ENCODE results near the gene NELL1.

The NELL1 gene

DNA sequence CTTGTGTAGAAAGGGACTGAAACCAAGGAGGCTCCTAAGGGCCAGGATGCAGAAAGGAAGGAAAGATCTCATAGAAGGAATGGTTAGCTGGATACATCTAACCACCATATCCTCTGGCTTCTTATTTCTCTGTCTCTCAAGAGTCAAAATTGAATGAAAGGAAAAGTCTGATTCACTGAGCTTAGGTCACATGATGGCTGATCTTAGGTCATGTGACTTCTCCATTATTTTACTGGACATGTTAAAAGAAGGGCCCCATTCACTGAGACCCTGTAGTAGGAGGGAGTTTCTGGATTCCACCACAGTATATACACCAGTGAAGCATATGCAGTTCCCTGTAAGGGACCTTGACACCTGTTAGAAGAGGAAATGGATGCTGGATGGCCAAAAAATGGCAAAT, 516.6 kb downstream of the NELL1 start:
- no peaks in the 10 kb centered on the region for H3K36me3 ChIP-seq (ENCODE audit: insufficient read depth, low read length)
- no peak overlapping the region for H3K27ac ChIP-seq (ENCODE audit: low read depth, low read length)
- no peaks in the 10 kb centered on the region for H3K4me1 ChIP-seq (ENCODE audit: insufficient read depth, low read length)
- H3K9ac ChIP-seq (ENCODE audit: low read depth, low read length) = no peak overlapping the region
- no peaks in the 10 kb centered on the region for H3K9me3 ChIP-seq (ENCODE audit: insufficient read depth, low read depth, low read length)
- H3K27me3 ChIP-seq (ENCODE audit: insufficient read depth, low read length) = no peaks in the 10 kb centered on the region
- no peak overlapping the region for H3K4me3 ChIP-seq (ENCODE audit: low read length)

DNA sequence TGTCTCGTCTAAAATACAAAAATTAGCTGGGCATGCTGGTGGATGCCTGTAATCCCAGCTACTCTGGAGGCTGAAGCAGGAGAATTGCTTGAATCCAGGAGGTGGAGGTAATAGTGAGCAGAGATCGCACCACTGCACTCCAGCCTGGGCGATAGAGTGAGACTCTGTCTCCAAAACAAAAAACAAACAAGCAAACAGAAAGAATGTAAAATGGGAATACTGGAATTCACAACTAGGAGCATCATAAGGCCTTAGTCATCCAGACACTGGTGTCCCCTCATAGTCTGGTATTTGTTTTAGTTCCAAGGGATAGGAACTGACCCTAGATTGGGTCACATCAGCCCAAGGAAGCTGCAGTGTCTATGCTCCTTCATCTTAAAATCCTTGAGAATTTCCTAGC, 520.8 kb downstream of the NELL1 start:
- no peaks in the 10 kb centered on the region for H3K27me3 ChIP-seq (ENCODE audit: insufficient read depth, low read length)
- H3K4me3 ChIP-seq (ENCODE audit: low read length) = no peak overlapping the region
- H3K4me1 ChIP-seq (ENCODE audit: insufficient read depth, low read length) = no peaks in the 10 kb centered on the region
- no peak overlapping the region for H3K9ac ChIP-seq (ENCODE audit: low read depth, low read length)
- H3K36me3 ChIP-seq (ENCODE audit: insufficient read depth, low read length) = no peaks in the 10 kb centered on the region
- H3K9me3 ChIP-seq (ENCODE audit: insufficient read depth, low read depth, low read length) = no peaks in the 10 kb centered on the region
- WGBS = 96% methylated on average over 3 of the region's 3 CpGs
- H3K27ac ChIP-seq (ENCODE audit: low read depth, low read length) = no peak overlapping the region

DNA sequence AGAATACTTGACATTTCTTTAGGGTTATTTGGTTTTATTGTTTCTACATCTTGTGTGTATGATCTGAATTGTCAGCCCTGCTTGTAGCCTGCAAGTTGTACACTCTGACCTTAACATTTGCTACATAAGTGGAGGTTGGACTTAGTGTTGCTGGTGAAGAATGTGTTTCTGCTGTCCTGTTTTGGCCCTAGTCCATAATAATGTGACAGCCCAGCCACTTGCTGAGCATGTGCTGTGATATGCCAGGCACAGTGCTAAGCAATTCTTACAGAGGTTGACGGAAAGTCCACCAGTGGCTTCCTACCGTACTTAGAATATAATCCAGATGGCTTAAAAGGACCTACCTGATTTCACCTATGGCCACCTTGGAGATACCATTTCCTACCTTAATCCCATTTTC, 526.6 kb downstream of the NELL1 start:
- no peaks in the 10 kb centered on the region for H3K36me3 ChIP-seq (ENCODE audit: insufficient read depth, low read length)
- H3K9me3 ChIP-seq (ENCODE audit: insufficient read depth, low read depth, low read length) = no peaks in the 10 kb centered on the region
- H3K4me3 ChIP-seq (ENCODE audit: low read length) = no peak overlapping the region
- no peaks in the 10 kb centered on the region for H3K27me3 ChIP-seq (ENCODE audit: insufficient read depth, low read length)
- H3K9ac ChIP-seq (ENCODE audit: low read depth, low read length) = no peak overlapping the region
- H3K4me1 ChIP-seq (ENCODE audit: insufficient read depth, low read length) = no peaks in the 10 kb centered on the region
- H3K27ac ChIP-seq (ENCODE audit: low read depth, low read length) = no peak overlapping the region
- WGBS = 46% methylated on average over 2 of the region's 2 CpGs

DNA sequence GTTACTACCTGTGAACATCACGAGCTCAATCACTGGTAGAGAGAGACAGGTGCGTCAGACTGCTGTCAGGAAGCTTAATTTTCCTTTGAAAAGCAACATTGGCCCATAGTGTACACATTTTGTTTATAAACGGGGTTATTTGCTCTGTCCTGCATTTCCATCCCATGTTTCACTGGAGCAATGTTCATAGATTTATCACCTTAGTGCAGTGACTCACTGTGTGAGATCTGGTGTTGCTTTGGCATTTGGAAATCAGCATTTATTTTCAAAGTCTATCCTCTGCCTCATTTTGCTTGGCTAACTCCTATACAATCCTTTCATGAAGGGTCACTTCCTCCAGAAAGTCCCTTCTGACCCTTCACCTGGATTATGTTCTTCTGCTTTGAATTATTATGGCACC, 529.1 kb downstream of the NELL1 start:
- 88% methylated on average over 3 of the region's 3 CpGs for WGBS
- H3K36me3 ChIP-seq (ENCODE audit: insufficient read depth, low read length) = no peaks in the 10 kb centered on the region
- H3K9ac ChIP-seq (ENCODE audit: low read depth, low read length) = no peak overlapping the region
- no peak overlapping the region for H3K4me3 ChIP-seq (ENCODE audit: low read length)
- no peaks in the 10 kb centered on the region for H3K9me3 ChIP-seq (ENCODE audit: insufficient read depth, low read depth, low read length)
- H3K27ac ChIP-seq (ENCODE audit: low read depth, low read length) = no peak overlapping the region
- H3K27me3 ChIP-seq (ENCODE audit: insufficient read depth, low read length) = no peaks in the 10 kb centered on the region
- no peaks in the 10 kb centered on the region for H3K4me1 ChIP-seq (ENCODE audit: insufficient read depth, low read length)

DNA sequence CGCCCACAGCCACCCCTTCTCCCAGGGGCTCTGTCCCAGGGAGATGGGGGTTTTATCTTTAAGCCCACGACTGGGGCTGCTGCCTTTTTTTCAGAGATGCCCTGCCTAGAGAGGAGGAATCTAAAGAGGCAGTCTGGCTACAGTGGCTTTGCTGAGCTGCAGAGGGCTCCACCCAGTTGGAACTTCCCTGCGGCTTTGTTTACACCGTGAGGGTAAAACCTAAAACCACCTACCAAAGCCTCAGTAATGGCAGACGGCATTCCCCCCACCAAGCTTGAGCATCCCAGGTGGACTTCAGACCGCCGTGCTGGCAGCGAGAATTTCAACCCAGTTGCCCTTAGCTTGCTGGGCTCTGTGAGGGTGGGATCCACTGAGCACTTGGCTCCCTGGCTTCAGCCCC, 535.8 kb downstream of the NELL1 start:
- Histone ChIP-seq H3K9ac (ENCODE audit: low read depth, low read length) (no peak overlapping the region), H3K27ac (ENCODE audit: low read depth, low read length) (no peak overlapping the region), H3K9me3 (ENCODE audit: insufficient read depth, low read depth, low read length) (no peaks in the 10 kb centered on the region), H3K4me1 (ENCODE audit: insufficient read depth, low read length) (no peaks in the 10 kb centered on the region), H3K4me3 (ENCODE audit: low read length) (no peak overlapping the region), H3K27me3 (ENCODE audit: insufficient read depth, low read length) (no peaks in the 10 kb centered on the region), H3K36me3 (ENCODE audit: insufficient read depth, low read length) (no peaks in the 10 kb centered on the region)
- WGBS = 88% methylated on average over 8 of the region's 8 CpGs

DNA sequence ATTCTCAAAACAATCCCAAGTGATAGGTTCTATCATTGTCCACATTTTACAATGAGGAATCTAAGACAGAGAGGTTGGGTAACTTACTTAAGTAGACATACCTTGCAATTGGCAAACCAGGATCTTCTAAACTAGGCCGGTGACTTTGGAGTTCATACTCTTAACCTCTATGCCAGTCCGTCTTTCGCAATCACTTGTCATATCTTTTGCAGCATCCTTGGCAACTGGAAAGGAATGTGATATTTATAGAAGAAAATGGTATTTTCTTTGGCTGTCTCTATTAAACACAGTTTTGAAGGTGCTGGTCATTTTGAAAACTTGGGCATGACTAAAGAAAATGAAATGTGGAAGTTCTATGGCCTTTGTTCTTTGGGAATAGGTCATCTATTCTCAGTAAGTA, 556.5 kb downstream of the NELL1 start:
- H3K27ac ChIP-seq (ENCODE audit: low read depth, low read length) = no peak overlapping the region
- no peaks in the 10 kb centered on the region for H3K4me1 ChIP-seq (ENCODE audit: insufficient read depth, low read length)
- no peak overlapping the region for H3K9ac ChIP-seq (ENCODE audit: low read depth, low read length)
- H3K4me3 ChIP-seq (ENCODE audit: low read length) = no peak overlapping the region
- WGBS = 97% methylated on average over 3 of the region's 3 CpGs
- H3K27me3 ChIP-seq (ENCODE audit: insufficient read depth, low read length) = no peaks in the 10 kb centered on the region
- no peaks in the 10 kb centered on the region for H3K36me3 ChIP-seq (ENCODE audit: insufficient read depth, low read length)
- H3K9me3 ChIP-seq (ENCODE audit: insufficient read depth, low read depth, low read length) = no peaks in the 10 kb centered on the region

DNA sequence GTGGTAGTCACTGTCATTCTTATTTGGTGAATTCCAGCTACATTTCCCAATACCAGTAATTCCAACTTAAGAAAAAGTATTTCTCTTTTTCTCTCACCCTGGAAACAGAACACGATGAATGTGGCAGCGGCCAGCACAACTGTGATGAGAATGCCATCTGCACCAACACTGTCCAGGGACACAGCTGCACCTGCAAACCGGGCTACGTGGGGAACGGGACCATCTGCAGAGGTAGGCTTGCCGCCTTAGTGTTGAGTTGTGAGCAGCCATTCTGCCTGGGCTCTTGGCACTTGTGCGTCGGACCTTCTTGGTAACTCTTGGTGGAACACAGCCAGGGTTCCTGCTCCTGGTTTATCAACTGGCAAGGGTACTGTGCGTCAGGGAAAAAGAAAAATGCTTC, 559.8 kb downstream of the NELL1 start:
- Histone ChIP-seq H3K27ac (ENCODE audit: low read depth, low read length) (no peak overlapping the region), H3K9me3 (ENCODE audit: insufficient read depth, low read depth, low read length) (no peaks in the 10 kb centered on the region), H3K4me3 (ENCODE audit: low read length) (no peak overlapping the region), H3K27me3 (ENCODE audit: insufficient read depth, low read length) (no peaks in the 10 kb centered on the region), H3K4me1 (ENCODE audit: insufficient read depth, low read length) (no peaks in the 10 kb centered on the region), H3K36me3 (ENCODE audit: insufficient read depth, low read length) (no peaks in the 10 kb centered on the region), H3K9ac (ENCODE audit: low read depth, low read length) (no peak overlapping the region)
- WGBS = 91% methylated on average over 9 of the region's 9 CpGs

DNA sequence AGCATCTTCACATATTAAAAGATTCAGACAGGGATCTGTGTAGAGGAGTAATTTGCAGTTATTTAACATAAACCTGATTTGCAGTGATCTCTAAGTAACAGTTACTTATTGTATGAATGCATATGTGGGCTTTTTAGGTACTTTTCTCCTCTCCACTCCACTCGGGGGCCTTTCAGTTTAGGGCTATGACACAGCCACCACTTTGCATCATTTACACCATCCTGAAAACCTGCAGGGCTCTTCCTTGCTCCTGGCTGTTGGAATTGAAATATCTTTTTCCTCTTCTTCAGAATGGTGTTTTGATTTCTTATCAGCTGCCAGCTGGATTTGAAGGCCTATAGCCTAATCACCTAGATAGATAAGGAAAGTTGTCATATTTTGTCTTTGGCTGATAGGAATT, 580.8 kb downstream of the NELL1 start:
- 33% methylated on average over 1 of the region's 1 CpG for WGBS
- H3K4me3 ChIP-seq (ENCODE audit: low read length) = no peak overlapping the region
- no peak overlapping the region for H3K9ac ChIP-seq (ENCODE audit: low read depth, low read length)
- H3K4me1 ChIP-seq (ENCODE audit: insufficient read depth, low read length) = peaks cover 17% of the 10 kb centered on the region
- H3K36me3 ChIP-seq (ENCODE audit: insufficient read depth, low read length) = no peaks in the 10 kb centered on the region
- no peaks in the 10 kb centered on the region for H3K9me3 ChIP-seq (ENCODE audit: insufficient read depth, low read depth, low read length)
- H3K27me3 ChIP-seq (ENCODE audit: insufficient read depth, low read length) = no peaks in the 10 kb centered on the region
- no peak overlapping the region for H3K27ac ChIP-seq (ENCODE audit: low read depth, low read length)

DNA sequence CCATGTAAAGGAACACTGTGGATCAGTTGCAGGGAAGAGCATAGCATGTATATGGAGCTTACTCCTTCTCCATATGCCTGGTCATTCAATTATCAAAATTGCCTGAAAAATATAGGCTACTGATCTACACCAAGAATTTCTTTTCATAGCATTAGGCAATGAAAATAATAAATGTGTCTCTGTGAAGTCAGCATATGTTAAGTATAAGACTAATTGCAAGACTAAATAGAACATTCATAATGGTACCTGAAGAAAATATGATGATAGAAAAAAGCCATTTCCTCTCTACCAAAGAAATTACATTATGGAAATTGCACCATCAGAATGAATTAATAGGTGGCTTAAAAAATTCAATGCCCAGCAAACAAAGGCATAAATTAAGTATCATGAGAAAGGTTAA, 584.7 kb downstream of the NELL1 start:
- no peak overlapping the region for H3K9ac ChIP-seq (ENCODE audit: low read depth, low read length)
- H3K27ac ChIP-seq (ENCODE audit: low read depth, low read length) = no peak overlapping the region
- no peaks in the 10 kb centered on the region for H3K9me3 ChIP-seq (ENCODE audit: insufficient read depth, low read depth, low read length)
- no peaks in the 10 kb centered on the region for H3K27me3 ChIP-seq (ENCODE audit: insufficient read depth, low read length)
- H3K36me3 ChIP-seq (ENCODE audit: insufficient read depth, low read length) = no peaks in the 10 kb centered on the region
- peaks cover 19% of the 10 kb centered on the region for H3K4me1 ChIP-seq (ENCODE audit: insufficient read depth, low read length)
- H3K4me3 ChIP-seq (ENCODE audit: low read length) = no peak overlapping the region

DNA sequence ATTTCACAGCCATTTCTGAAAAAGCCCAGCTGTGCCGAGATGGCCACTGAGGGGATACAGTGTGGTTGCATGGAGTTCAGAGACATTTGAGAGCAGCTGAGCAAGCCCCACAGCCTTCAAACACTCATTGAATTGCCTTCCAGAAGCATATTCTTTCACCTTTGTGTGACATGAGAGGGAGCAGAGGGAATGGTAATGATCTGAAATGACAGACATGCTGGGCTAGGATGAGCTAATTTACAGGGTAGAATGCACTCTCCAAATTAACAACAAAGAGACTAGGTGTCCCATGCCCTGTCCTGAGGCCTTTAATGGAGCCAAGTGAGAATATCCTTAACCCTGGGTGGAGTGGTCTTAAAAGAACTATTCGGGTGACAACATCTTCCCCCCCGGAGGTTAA, 585.4 kb downstream of the NELL1 start:
- Histone ChIP-seq H3K9ac (ENCODE audit: low read depth, low read length) (no peak overlapping the region), H3K36me3 (ENCODE audit: insufficient read depth, low read length) (no peaks in the 10 kb centered on the region), H3K4me3 (ENCODE audit: low read length) (no peak overlapping the region), H3K27ac (ENCODE audit: low read depth, low read length) (no peak overlapping the region), H3K4me1 (ENCODE audit: insufficient read depth, low read length) (peaks cover 19% of the 10 kb centered on the region), H3K9me3 (ENCODE audit: insufficient read depth, low read depth, low read length) (no peaks in the 10 kb centered on the region), H3K27me3 (ENCODE audit: insufficient read depth, low read length) (no peaks in the 10 kb centered on the region)
- 93% methylated on average over 3 of the region's 3 CpGs for WGBS

DNA sequence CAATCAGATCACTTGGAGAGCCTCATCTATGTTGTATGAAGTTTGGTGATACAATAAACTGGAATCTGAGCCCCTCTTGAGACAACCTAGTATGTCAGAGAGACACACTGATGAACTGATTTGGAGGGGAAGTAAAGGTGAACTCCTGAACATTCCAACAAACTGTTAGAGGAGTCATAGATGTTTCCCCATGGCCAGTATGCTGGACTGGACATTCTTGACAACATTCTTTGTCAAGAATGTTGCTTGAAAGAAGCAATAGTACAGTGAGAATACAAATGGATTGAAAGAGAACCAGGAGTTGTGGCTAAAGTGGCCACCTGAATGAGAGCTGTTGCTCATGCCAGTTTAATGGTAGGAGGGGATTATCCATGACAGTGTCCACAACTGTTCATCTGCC, 588.1 kb downstream of the NELL1 start:
- no peaks in the 10 kb centered on the region for H3K36me3 ChIP-seq (ENCODE audit: insufficient read depth, low read length)
- no peak overlapping the region for H3K9ac ChIP-seq (ENCODE audit: low read depth, low read length)
- H3K27me3 ChIP-seq (ENCODE audit: insufficient read depth, low read length) = no peaks in the 10 kb centered on the region
- no peak overlapping the region for H3K27ac ChIP-seq (ENCODE audit: low read depth, low read length)
- no peaks in the 10 kb centered on the region for H3K9me3 ChIP-seq (ENCODE audit: insufficient read depth, low read depth, low read length)
- peaks cover 7% of the 10 kb centered on the region; the same call in 1 of the 2 replicates for H3K4me1 ChIP-seq (ENCODE audit: insufficient read depth, low read length)
- H3K4me3 ChIP-seq (ENCODE audit: low read length) = no peak overlapping the region

DNA sequence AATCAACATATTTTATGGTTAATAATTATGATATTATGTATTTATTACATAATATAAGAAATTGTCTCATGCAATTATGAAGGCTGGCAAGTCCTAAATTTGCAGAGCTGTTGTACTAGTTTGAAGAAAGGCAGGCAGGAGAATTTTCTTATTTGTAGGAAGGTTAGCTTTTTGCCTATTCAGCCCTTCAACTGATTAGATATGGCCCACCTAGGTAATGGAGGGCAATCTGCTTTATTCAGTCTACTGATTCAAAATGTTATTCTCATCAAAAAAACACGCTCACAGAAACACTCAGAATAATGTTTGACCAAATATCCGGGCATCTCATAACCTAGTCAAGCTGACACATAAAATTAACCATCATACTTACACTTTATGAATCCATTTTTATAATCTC, 589.0 kb downstream of the NELL1 start:
- H3K9ac ChIP-seq (ENCODE audit: low read depth, low read length) = no peak overlapping the region
- no peaks in the 10 kb centered on the region for H3K36me3 ChIP-seq (ENCODE audit: insufficient read depth, low read length)
- 95% methylated on average over 2 of the region's 2 CpGs for WGBS
- peaks cover 7% of the 10 kb centered on the region; the same call in 1 of the 2 replicates for H3K4me1 ChIP-seq (ENCODE audit: insufficient read depth, low read length)
- H3K4me3 ChIP-seq (ENCODE audit: low read length) = no peak overlapping the region
- no peak overlapping the region for H3K27ac ChIP-seq (ENCODE audit: low read depth, low read length)
- H3K27me3 ChIP-seq (ENCODE audit: insufficient read depth, low read length) = no peaks in the 10 kb centered on the region
- H3K9me3 ChIP-seq (ENCODE audit: insufficient read depth, low read depth, low read length) = no peaks in the 10 kb centered on the region

Measured in HUES64 (cell line).